H1 (cell line): ENCODE data around the gene GRIFIN.

Experiments
- CBX5 ChIP-seq: fragments of 300-800, 300-1000 bp; sonication (generic); IDR thresholded peaks from 2 replicates; pipeline ENCODE4 v1.7.1; 2016; ENCODE audit warnings: antibody characterized with exemption, low read length, low read depth
- CTCF ChIP-seq, 3 experiments: IDR thresholded peaks; 1 replicate in 2 of 3; 2 replicates in 1 of 3; pipeline versions ENCODE4 v1.5.1 to v1.6.1; 2011; ENCODE audit warnings: low read length in 3 of 3, mild to moderate bottlenecking in 3 of 3, inconsistent platforms in 2 of 3, low read depth in 1 of 3, moderate library complexity in 1 of 3; ENCODE audit not compliant: insufficient read depth in 1 of 3; ENCODE audit errors: control extremely low read depth in 1 of 3
- POLR2A ChIP-seq, 2 experiments: IDR thresholded peaks; 1 replicate in 1 of 2; 2 replicates in 1 of 2; pipeline ENCODE4 v1.6.1; 2011; ENCODE audit warnings: low read depth in 2 of 2, low read length in 2 of 2, mild to moderate bottlenecking in 2 of 2; ENCODE audit errors: control extremely low read depth in 1 of 2
- SP1 ChIP-seq: IDR thresholded peaks from 2 replicates; pipeline ENCODE4 v1.6.1; 2011; ENCODE audit warnings: low read depth, low read length
- TAF1 ChIP-seq: IDR thresholded peaks from 2 replicates; pipeline ENCODE4 v1.6.1; 2011; ENCODE audit warnings: mild to moderate bottlenecking, low read depth, low read length

DNA sequence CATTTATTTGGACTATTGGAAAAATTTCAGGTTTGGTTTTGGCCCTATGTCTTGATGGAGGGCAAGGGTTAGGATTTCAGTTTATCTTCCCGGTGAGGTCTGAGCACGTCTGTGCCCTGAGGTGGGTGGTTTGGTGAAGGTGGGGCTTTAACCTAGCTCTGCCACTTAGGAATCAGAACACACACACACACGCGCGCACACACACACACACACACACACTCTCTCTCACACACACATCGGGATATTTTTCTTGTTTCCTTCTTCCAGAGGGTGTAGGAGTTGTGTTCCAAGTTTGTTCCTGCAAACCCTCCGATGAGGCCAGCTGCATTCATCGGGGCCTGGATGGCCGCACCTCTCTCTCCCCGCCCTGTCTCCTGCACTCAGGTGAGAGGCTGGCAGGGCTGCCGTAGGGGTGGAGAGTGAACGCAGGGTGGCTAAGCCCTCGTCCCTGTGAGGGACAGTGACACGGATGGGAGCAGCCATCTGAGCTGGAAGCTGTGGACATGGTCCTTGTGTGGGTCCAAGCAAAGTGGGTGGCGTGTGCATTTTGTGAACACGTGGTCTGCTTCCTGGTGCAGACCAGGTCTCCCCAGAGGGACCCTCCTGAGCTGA is 38.6 kb downstream of the GRIFIN start:
- TF ChIP-seq CTCF (IDR thresholded peaks at IDR 0.05; ENCODE audit: control extremely low read depth in 1 of 3, insufficient read depth in 1 of 3, low read depth in 1 of 3, low read length in 3 of 3) = no peak
- TF ChIP-seq CBX5 = no peak
- no peak for TF ChIP-seq TAF1
- no peak for TF ChIP-seq SP1
- TF ChIP-seq POLR2A (IDR thresholded peaks at IDR 0.05; ENCODE audit: control extremely low read depth in 1 of 2, low read depth in 2 of 2, low read length in 2 of 2) = no peak
